ENCODE measurements around the gene ZBTB20. TPM values are rescaled to one million over a fixed set of nuclear protein-coding genes. Genes with fewer than 3 reads are reported as not detected.

The ZBTB20 gene
- total and polyA plus RNA-seq, 2 donors (not counting 1 experiment from before 2014, with no cell fraction given): 4.0 to 123 TPM

- Mint-ChIP-seq H3K9me3 (ENCODE audit: insufficient read depth) (no peaks in the 10 kb centered on the region), H3K27ac (no peak overlapping the region), H3K4me3 (no peak overlapping the region), H3K27me3 (no peaks in the 10 kb centered on the region), H3K4me1 (peaks cover 27% of the 10 kb centered on the region)
- WGBS (ENCODE audit: insufficient coverage): no CpG with 5 or more reads among the region's 5 CpGs
- ChIA-PET CTCF (no interaction called here), POLR2A (no interaction called here)
- intact Hi-C loops (cut with micrococcal nuclease): no loop called here
- H3K36me3 ChIP-seq (replicated peaks in 1 of 2; ENCODE audit: control extremely low read depth in 1 of 2, control insufficient read depth in 1 of 2, extremely low read depth in 1 of 2, insufficient read depth in 2 of 2, low read length in 1 of 2): no peaks in the 10 kb centered on the region
- no peaks in the 10 kb centered on the region for H4K20me1 ChIP-seq (ENCODE audit: control insufficient read depth, insufficient read depth, low read length, poor library complexity, severe bottlenecking)
- H3K27me3 ChIP-seq (replicated peaks in 1 of 4; ENCODE audit: control extremely low read depth in 1 of 4, control insufficient read depth in 3 of 4, insufficient read depth in 4 of 4, low read length in 3 of 4): no peaks in the 10 kb centered on the region
- no peaks in the 10 kb centered on the region for H3K9me3 ChIP-seq (ENCODE audit: control extremely low read depth in 1 of 3, control insufficient read depth in 2 of 3, insufficient read depth in 1 of 3, low read length in 2 of 3)
- no peak overlapping the region for H3K4me3 ChIP-seq (ENCODE audit: control extremely low read depth in 1 of 5, extremely low read depth in 1 of 5, insufficient read depth in 1 of 5, low read depth in 2 of 5, low read length in 4 of 5)
- H3K27ac ChIP-seq (ENCODE audit: low read length in 2 of 2): no peak overlapping the region
- ATAC-seq (ENCODE audit: low read depth): no peak
- no peaks in the 10 kb centered on the region for H3K79me2 ChIP-seq (ENCODE audit: control insufficient read depth, insufficient read depth, low read length)
- no peak for DNase-seq
- peaks cover 0 to 11% of the 10 kb centered on the region in 2 donors for H3K4me1 ChIP-seq (ENCODE audit: control insufficient read depth in 2 of 2, insufficient read depth in 2 of 2, low read length in 2 of 2)
- H3K4me2 ChIP-seq (replicated peaks; ENCODE audit: low read depth, low read length, poor library complexity, severe bottlenecking): no peak overlapping the region
- no peak for TF ChIP-seq CTCF (IDR thresholded peaks at IDR 0.05)
- TF ChIP-seq EZH2 (IDR thresholded peaks at IDR 0.05; ENCODE audit: borderline replicate concordance, insufficient read depth, low read depth, low read length, poor library complexity, severe bottlenecking): no peak
- no peak overlapping the region for H3K9ac ChIP-seq (ENCODE audit: low read length)
- H2AFZ ChIP-seq (ENCODE audit: insufficient read depth, low read depth, low read length, poor library complexity, severe bottlenecking): no peak overlapping the region
These were observed 291.2 kb downstream of the ZBTB20 start for GRCh38 chr3:114855839-114856238.

GRCh38 chr3:114852966-114853365 is 294.1 kb downstream of the ZBTB20 start:
- no peaks in the 10 kb centered on the region for H4K20me1 ChIP-seq (ENCODE audit: control insufficient read depth, insufficient read depth, low read length, poor library complexity, severe bottlenecking)
- no peaks in the 10 kb centered on the region for H3K27me3 ChIP-seq (replicated peaks in 1 of 4; ENCODE audit: control extremely low read depth in 1 of 4, control insufficient read depth in 3 of 4, insufficient read depth in 4 of 4, low read length in 3 of 4)
- ChIA-PET CTCF (no interaction called here), POLR2A (no interaction called here)
- no peak overlapping the region for H3K4me3 Mint-ChIP-seq
- no peak overlapping the region for H3K27ac Mint-ChIP-seq
- no peak overlapping the region for H3K9ac ChIP-seq (ENCODE audit: low read length)
- intact Hi-C loops (cut with micrococcal nuclease): no loop called here
- TF ChIP-seq EZH2 (IDR thresholded peaks at IDR 0.05; ENCODE audit: borderline replicate concordance, insufficient read depth, low read depth, low read length, poor library complexity, severe bottlenecking): no peak
- no peak for TF ChIP-seq CTCF (IDR thresholded peaks at IDR 0.05)
- no peak for DNase-seq
- H3K4me2 ChIP-seq (replicated peaks; ENCODE audit: low read depth, low read length, poor library complexity, severe bottlenecking): no peak overlapping the region
- no peak overlapping the region for H2AFZ ChIP-seq (ENCODE audit: insufficient read depth, low read depth, low read length, poor library complexity, severe bottlenecking)
- no peak overlapping the region for H3K27ac ChIP-seq (ENCODE audit: low read length in 2 of 2)
- no peaks in the 10 kb centered on the region for H3K27me3 Mint-ChIP-seq
- H3K36me3 ChIP-seq (replicated peaks in 1 of 2; ENCODE audit: control extremely low read depth in 1 of 2, control insufficient read depth in 1 of 2, extremely low read depth in 1 of 2, insufficient read depth in 2 of 2, low read length in 1 of 2): no peaks in the 10 kb centered on the region
- ATAC-seq (ENCODE audit: low read depth): no peak
- H3K4me3 ChIP-seq (ENCODE audit: control extremely low read depth in 1 of 5, extremely low read depth in 1 of 5, insufficient read depth in 1 of 5, low read depth in 2 of 5, low read length in 4 of 5): no peak overlapping the region
- no peaks in the 10 kb centered on the region for H3K9me3 Mint-ChIP-seq (ENCODE audit: insufficient read depth)
- H3K4me1 ChIP-seq (ENCODE audit: control insufficient read depth in 2 of 2, insufficient read depth in 2 of 2, low read length in 2 of 2): peaks cover 0 to 5% of the 10 kb centered on the region in 2 donors
- peaks cover 13% of the 10 kb centered on the region for H3K4me1 Mint-ChIP-seq
- no peaks in the 10 kb centered on the region for H3K9me3 ChIP-seq (ENCODE audit: control extremely low read depth in 1 of 3, control insufficient read depth in 2 of 3, insufficient read depth in 1 of 3, low read length in 2 of 3)
- no peaks in the 10 kb centered on the region for H3K79me2 ChIP-seq (ENCODE audit: control insufficient read depth, insufficient read depth, low read length)
- WGBS (ENCODE audit: insufficient coverage): no CpG with 5 or more reads among the region's 3 CpGs

Data from B cell (primary cell).